ENCODE measurements around the gene ABHD12B.
A peak's percentile ranks its signal among the peaks of the same experiment; 100 is the strongest.
"Not testable (repeated sequence)": the region's sequence is repeated elsewhere in the genome, so short reads cannot be mapped to it uniquely, and the experiment has no call there.

Gene ABHD12B

GRCh38 chr14:50839691-50840090, 32.2 kb upstream of the ABHD12B start:
- DNase-seq, result no peak

- no peak for DNase-seq
These were observed 27.5 kb upstream of the ABHD12B start for GRCh38 chr14:50844391-50844790.

DNA sequence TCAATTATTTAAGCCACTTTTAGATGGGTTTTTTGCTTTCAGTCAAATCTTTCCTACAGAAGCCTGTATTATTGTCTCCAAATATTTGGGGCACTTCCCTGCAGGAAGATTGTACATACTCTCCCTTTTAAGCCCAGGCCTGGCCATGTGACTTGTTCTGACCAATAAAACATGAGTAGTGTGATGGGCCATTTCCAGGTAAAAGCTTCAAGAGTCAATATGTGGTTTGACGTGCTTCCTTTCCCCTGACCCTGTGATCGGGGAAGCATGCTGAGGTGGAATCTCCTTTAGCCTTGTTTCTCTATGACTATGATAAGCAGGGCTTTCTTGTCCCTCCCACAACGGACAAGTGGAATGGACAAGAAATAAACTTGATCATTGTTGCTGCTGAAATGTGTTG, 26.7 kb upstream of the ABHD12B start:
- no peak for DNase-seq

- DNase-seq, result no peak
These were observed 25.5 kb upstream of the ABHD12B start for GRCh38 chr14:50846226-50846880.

DNA sequence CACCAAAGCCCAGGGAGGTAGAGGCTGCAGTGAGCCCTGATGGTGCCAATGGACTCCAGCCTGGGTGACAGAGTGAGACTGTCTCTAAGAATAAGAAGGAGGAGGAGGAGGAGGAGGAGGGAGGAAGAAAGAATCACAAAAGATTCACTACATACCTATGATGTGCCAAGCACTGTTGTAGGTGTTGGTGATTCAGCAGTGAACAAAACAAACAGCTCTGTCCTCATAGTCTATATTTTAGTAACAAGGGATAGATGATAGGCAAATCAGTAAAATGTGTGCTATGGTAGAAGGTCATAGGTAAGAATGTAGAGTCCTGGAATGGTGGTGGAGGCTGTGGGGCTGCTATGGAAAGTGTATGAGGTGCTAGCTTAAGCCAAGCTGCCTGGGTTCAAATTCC, 18.0 kb upstream of the ABHD12B start:
- DNase-seq, result no peak

- DNase-seq, result no peak
These were observed 17.3 kb upstream of the ABHD12B start for GRCh38 chr14:50854521-50854920.

DNA sequence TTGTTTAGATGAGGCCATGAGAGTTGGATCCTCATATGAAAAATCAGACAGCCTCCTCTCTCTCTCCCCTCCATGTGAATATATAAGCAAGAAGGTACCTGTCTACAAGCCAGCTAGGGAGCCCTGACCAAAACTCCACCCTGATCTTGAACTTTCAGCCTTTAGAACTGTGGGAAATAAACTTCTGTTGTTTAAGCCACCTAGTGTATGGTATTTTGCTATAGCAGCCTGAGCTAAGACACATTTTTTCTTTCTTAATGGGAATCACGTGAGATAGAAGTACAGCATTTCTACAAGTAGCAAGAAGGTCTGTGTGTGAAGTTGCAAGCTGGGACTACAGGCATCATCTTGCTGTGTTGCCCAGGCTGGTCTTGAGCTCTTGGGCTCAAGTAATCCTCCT, 16.3 kb upstream of the ABHD12B start:
- no peak for DNase-seq

DNA sequence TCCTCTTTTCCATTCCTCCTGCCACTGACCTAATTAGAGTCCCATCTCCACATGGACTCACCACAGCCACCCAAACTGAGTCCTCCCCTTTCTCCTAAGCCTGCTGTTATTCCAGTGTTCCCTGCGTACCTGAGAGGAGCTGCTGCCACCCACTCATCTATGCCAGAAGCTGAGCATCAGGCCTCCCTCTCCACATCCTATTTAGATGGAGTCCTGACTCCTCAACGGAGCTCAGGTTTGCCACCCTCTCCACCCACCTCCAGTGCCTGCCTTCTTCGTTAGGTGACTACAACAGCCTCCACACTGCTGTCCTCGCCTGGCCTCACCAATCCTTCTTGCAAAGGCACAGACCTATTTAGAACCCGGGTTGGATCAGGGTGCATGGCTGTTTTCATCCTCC, 15.2 kb upstream of the ABHD12B start:
- DNase-seq, result no peak

- DNase-seq, result no peak
These were observed 12.6 kb upstream of the ABHD12B start for GRCh38 chr14:50859296-50859624.

GRCh38 chr14:50860478-50861086, 11.3 kb upstream of the ABHD12B start:
- peak; percentile 26 for DNase-seq

DNA sequence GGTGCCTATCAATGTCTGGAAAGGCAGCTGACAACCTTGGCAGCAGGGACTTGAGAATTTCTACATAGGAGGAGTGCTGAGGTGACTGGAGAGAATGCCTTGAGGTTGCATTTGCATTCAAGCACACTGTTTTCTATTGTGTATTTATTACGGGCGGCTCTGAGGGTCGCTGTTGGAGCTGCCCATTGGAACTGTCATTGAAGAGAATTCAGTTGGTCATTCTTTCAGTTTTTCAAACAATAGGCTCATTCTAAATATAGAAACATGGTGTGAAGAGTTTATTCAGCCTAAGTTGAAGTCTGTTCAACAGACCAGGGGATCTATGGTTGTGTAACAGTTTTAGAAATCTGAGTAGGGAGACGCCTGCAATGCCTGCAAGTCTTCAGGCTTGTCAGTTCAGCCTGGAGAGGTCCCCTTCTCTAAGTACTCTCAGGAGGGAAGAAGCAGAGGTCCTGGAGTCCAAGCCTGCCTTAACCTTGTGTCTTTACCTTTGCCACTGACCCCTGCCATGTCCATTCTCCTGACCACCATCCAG, 9.8 kb upstream of the ABHD12B start:
- DNase-seq, result no peak

- DNase-seq, result no peak
These were observed 7.6 kb upstream of the ABHD12B start for GRCh38 chr14:50864237-50864636.

GRCh38 chr14:50864946-50865345, 6.9 kb upstream of the ABHD12B start:
- no peak for DNase-seq

- no peak for DNase-seq
These were observed 6.3 kb upstream of the ABHD12B start for GRCh38 chr14:50865391-50866076.

DNA sequence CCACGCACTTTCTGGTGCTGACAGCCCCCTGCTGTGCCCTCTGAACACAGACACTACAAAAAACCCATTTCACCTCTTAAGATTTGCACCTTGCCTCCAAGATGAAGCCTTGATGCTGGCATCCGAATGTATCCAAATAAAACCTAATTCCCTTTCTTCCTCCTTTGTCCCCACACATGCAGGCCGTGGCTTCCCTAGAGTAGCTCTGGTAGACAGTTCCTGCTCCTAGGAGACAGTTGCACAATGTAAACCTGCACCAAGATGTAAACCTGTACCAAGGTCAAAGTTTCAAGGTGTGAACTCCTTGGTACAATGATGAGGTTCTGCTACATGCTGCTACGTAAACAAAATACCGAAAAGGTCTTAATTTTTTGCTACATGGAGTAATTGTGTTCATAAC, 625 bp upstream of the ABHD12B start:
- no peak for DNase-seq

DNA sequence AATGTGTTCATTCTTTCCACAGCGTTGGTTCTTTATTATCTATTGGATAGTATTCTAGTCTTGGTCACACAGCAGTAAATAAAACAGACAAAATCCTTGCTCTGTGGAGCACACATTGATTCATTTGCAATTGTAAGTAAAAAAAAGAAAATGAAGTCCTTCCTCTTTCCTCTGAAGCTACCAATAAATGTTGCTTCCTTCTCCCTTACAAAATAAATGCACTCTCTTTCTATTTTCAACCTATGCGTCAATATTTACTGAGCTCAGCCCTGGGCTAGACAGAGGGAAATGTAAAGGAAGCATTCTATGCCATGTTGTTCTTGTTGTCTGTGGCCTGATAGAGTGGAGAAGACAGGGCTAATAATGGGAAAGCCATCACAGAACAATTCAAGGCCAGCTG, 2.9 kb downstream of the ABHD12B start:
- no peak for DNase-seq

GRCh38 chr14:50875359-50876070, 3.7 kb downstream of the ABHD12B start:
- DNase-seq, result no peak

DNA sequence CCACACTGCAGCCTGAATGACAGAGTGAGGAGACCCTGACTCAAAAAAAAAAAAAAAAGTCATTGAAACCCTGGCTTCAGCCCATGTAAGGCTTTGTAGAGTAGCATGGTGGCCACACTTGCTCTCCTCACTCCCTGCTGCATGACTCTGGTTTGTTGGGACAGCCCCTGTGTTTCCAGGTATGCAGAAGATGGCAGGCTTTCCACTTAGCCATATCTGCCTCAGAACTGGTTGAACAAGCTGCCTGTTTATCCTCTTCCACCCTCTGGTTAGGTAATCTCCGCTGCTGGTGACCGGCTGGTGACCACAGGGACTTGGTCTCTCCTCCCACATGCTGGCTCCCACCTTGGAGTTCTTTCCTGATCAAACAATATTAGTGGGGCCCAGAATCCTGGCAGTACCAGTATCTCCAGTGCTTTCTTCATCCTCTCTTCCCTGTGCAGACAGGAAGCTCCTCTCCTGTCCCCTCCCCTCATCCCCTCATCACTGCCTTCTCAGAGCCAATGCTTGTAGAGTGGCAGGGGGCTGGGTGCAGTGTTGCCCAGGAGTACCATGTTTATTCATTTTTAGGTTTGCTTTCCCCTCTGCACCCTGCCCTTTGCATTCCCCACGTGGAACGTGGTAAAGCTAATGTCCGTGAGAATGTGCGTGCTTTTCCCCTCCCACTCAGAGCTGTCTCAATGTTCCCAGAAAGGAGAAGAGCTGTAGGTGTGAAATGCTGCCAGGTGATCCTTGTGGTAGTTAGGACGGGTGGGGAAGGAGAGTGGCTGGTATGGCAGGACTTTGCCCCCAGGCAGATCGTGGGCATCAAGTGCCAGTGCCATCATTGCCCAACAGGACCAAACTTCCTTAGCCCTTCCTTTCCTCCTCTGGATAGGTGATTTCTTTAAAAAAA, 11.3 kb downstream of the ABHD12B start:
- DNase-seq, result no peak

GRCh38 chr14:50883827-50884197, 12.0 kb downstream of the ABHD12B start:
- no peak for DNase-seq

- DNase-seq, result no peak
These were observed 15.6 kb downstream of the ABHD12B start for GRCh38 chr14:50887476-50887875.

DNA sequence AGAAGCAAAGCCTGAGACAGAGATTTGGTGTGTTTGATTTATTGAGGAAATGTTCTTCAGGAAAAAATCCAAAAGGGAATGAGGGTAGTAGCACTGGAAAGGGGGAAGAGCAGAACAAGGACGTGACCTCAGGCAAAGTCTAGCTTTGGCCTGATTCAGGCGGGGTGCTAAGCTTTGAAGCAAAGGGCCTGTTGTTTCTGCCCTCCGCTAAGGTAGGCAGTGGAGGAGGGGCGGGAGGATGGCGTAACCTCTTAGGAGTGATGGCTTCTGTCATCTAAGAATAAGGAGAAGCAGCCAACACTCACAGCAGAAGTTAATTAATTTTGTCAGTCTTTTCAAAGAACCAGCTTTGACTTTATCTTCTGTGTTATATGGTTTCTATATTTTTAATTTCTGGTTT, 20.4 kb downstream of the ABHD12B start:
- no peak for DNase-seq

- not testable (repeated sequence) for DNase-seq
These were observed 24.6 kb downstream of the ABHD12B start for GRCh38 chr14:50896421-50896820.

DNA sequence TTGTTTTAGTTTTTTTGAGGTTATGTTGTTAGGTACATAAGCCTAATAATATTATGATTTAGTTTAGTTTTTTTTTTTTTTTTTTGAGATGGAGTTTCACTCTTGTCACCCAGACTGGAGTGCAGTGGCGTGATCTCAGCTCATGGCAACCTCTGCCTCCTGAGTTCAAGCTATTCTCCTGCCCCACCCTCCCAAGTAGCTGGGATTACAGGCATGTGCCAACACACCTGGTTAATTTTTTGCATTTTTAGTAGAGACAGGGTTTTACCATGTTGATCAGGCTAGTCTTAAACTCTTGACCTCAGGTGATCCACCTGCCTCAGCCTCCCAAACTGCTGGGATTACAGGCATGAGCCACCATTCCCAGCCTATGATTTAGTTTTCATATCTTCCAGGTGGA, 25.2 kb downstream of the ABHD12B start:
- not testable (repeated sequence) for DNase-seq

All from NCI-H510A (cell line).